SK-N-SH (cell line): ENCODE results near the gene TAB2. TPM values are rescaled to one million over a fixed set of nuclear protein-coding genes. Genes with fewer than 3 reads are reported as not detected.

Source experiments
- CTCF ChIA-PET: fragments of 300-600, 350-600 bp; formaldehyde crosslinking; extraction: SDS; loops from one replicate; lab custom pipeline; 2021; lab: Yijun Ruan, JAX
- POLR2A ChIA-PET: fragments of 350-600 bp; sonication (Branson Sonifier 250); formaldehyde crosslinking; extraction: SDS; loops from one replicate; lab custom pipeline; 2020; ENCODE audit warnings: antibody characterized with exemption, inconsistent platforms; lab: Yijun Ruan, JAX
- DNase-seq: peaks from one replicate; pipeline ENCODE4 v3.0.0; 2012
- H2AFZ ChIP-seq: fragments of 200-600 bp; sonication (generic); 2 replicates; pipeline ENCODE4 v1.8.1; 2016; ENCODE audit warnings: antibody characterized with exemption, mild to moderate bottlenecking, low read depth
- H3F3A ChIP-seq: fragments of 200-600 bp; sonication (generic); replicated peaks from 2 replicates; pipeline ENCODE3; 2016; ENCODE audit warnings: antibody characterized with exemption, mild to moderate bottlenecking; ENCODE audit not compliant: insufficient read depth
- H3K27ac ChIP-seq, 2 experiments: fragments of 200-500 bp in 1 of 2; fragments of 200-600 bp in 1 of 2; sonication (Bioruptor generic) in 1 of 2; sonication (generic), shearing (Covaris generic) in 1 of 2; 2 replicates each; pipeline versions ENCODE4 v1.5.1 to v1.6.1; 2014 to 2016; ENCODE audit warnings: low read depth in 2 of 2, inconsistent platforms in 1 of 2, low read length in 1 of 2, mild to moderate bottlenecking in 1 of 2, mixed read lengths in 1 of 2
- H3K27me3 ChIP-seq: fragments of 200-600 bp; sonication (generic), shearing (Covaris generic); 2 replicates; pipeline ENCODE4 v1.6.1; 2016; ENCODE audit warnings: mixed run types; ENCODE audit not compliant: insufficient read depth
- H3K36me3 ChIP-seq, 2 experiments: fragments of 200-500 bp in 1 of 2; fragments of 200-600 bp in 1 of 2; sonication (Bioruptor generic) in 1 of 2; sonication (generic) in 1 of 2; replicated peaks in 1 of 2; 2 replicates each; pipeline versions ENCODE3 to v1.5.1; 2014 to 2016; ENCODE audit warnings: low read length in 1 of 2, mild to moderate bottlenecking in 1 of 2; ENCODE audit not compliant: insufficient read depth in 2 of 2, control insufficient read depth in 1 of 2
- H3K4me1 ChIP-seq, 2 experiments: fragments of 200-500 bp in 1 of 2; fragments of 200-600 bp in 1 of 2; sonication (Bioruptor generic) in 1 of 2; sonication (generic), shearing (Covaris generic) in 1 of 2; 2 replicates each; pipeline versions ENCODE4 v1.5.1 to v1.6.1; 2014 to 2016; ENCODE audit warnings: low read depth in 1 of 2, low read length in 1 of 2, mixed run types in 1 of 2; ENCODE audit not compliant: insufficient read depth in 2 of 2, control insufficient read depth in 1 of 2
- H3K4me2 ChIP-seq: fragments of 200-600 bp; sonication (generic), shearing (Covaris generic); 2 replicates; pipeline ENCODE4 v1.6.1; 2017; ENCODE audit warnings: mixed run types
- H3K4me3 ChIP-seq, 2 experiments: fragments of 200-500 bp in 1 of 2; fragments of 200-600 bp in 1 of 2; sonication (Bioruptor generic) in 1 of 2; sonication (generic), shearing (Covaris generic) in 1 of 2; 2 replicates each; pipeline versions ENCODE4 v1.5.1 to v1.8.1; 2014 to 2016; ENCODE audit warnings: low read depth in 2 of 2, inconsistent platforms in 1 of 2, low read length in 1 of 2, mild to moderate bottlenecking in 1 of 2, mixed read lengths in 1 of 2, moderate library complexity in 1 of 2
- H3K79me2 ChIP-seq: fragments of 200-600 bp; sonication (generic); 2 replicates; pipeline ENCODE4 v1.8.1; 2017; ENCODE audit warnings: mild to moderate bottlenecking; ENCODE audit not compliant: insufficient read depth
- H3K9ac ChIP-seq: fragments of 200-600 bp; sonication (generic); 2 replicates; pipeline ENCODE4 v1.6.1; 2017; ENCODE audit warnings: mixed run types
- H3K9me2 ChIP-seq: fragments of 200-600 bp; sonication (generic); 2 replicates; pipeline ENCODE4 v1.6.1; 2017; ENCODE audit warnings: mixed run types
- H3K9me3 ChIP-seq: fragments of 200-600 bp; sonication (generic); 2 replicates; pipeline ENCODE4 v1.6.1; 2017; ENCODE audit warnings: mixed run types, mild to moderate bottlenecking, moderate library complexity
- H4K20me1 ChIP-seq: fragments of 200-600 bp; sonication (generic); 2 replicates; pipeline ENCODE4 v1.6.1; 2017; ENCODE audit warnings: mild to moderate bottlenecking, mixed run types; ENCODE audit not compliant: insufficient read depth
- CHD2 ChIP-seq: fragments of 150-350 bp; IDR thresholded peaks from 2 replicates; pipeline ENCODE4 v1.6.1; 2018; ENCODE audit warnings: low read length; ENCODE audit not compliant: partially characterized antibody
- EZH2phosphoT487 ChIP-seq: fragments of 200-600 bp; sonication (generic); IDR thresholded peaks from 2 replicates; pipeline ENCODE4 v1.6.1; 2017; ENCODE audit warnings: low read depth, mixed run types, mild to moderate bottlenecking, antibody characterized with exemption, moderate library complexity, borderline replicate concordance
- FOSL2 ChIP-seq: IDR thresholded peaks from 2 replicates; pipeline ENCODE4 v1.4.0; 2012; ENCODE audit warnings: low read depth, mild to moderate bottlenecking, moderate library complexity, borderline replicate concordance
- FOXJ3 ChIP-seq: sonication (generic); formaldehyde crosslinking; IDR thresholded peaks from 2 replicates; pipeline ENCODE4 v1.5.1; 2020; ENCODE audit warnings: mild to moderate bottlenecking, missing genetic modification reagents
- GABPA ChIP-seq: IDR thresholded peaks from 2 replicates; pipeline ENCODE4 v1.4.0; 2012; ENCODE audit warnings: low read depth, mild to moderate bottlenecking
- JUND ChIP-seq: IDR thresholded peaks from 2 replicates; pipeline ENCODE4 v1.4.0; 2012
- MXI1 ChIP-seq: IDR thresholded peaks from 2 replicates; pipeline ENCODE4 v1.6.1; 2012; ENCODE audit warnings: mild to moderate bottlenecking, low read depth, low read length, improper control_type of control experiment
- NFIC ChIP-seq: IDR thresholded peaks from 2 replicates; pipeline ENCODE4 v1.4.0; 2012; ENCODE audit warnings: borderline replicate concordance
- NRF1 ChIP-seq: IDR thresholded peaks from 2 replicates; pipeline ENCODE4 v1.6.1; 2012; ENCODE audit warnings: low read depth, mild to moderate bottlenecking, low read length
- RAD21 ChIP-seq: IDR thresholded peaks from 2 replicates; pipeline ENCODE4 v1.6.1; 2012; ENCODE audit warnings: mild to moderate bottlenecking, low read length
- RCOR1 ChIP-seq: fragments of 150-350 bp; IDR thresholded peaks from 2 replicates; pipeline ENCODE4 v1.6.1; 2017; ENCODE audit warnings: antibody characterized with exemption, low read length
- RFX5 ChIP-seq: IDR thresholded peaks from 2 replicates; pipeline ENCODE4 v1.6.1; 2012; ENCODE audit warnings: mild to moderate bottlenecking, improper control_type of control experiment, low read length
- TEAD4 ChIP-seq: IDR thresholded peaks from 2 replicates; pipeline ENCODE4 v1.4.0; 2012; ENCODE audit warnings: mild to moderate bottlenecking, borderline replicate concordance; ENCODE audit not compliant: insufficient read depth
- YY1 ChIP-seq: IDR thresholded peaks from 2 replicates; pipeline ENCODE4 v1.4.0; 2012; ENCODE audit warnings: low read depth, mild to moderate bottlenecking
- WGBS: methylation state at CpG from one replicate; pipeline ENCODE4 v1.1.6; 2017; ENCODE audit warnings: low lambda C conversion rate; 5-methylcytosine and 5-hydroxymethylcytosine counted together
- polyA plus RNA-seq, 3 experiments: library from polyadenylated mRNA; depleted of rRNA; stranded (reverse); fragments of >200 nt; gene quantifications; 2 replicates each; pipeline ENCODE4 v1.2.3, GENCODE V29; 2012
- TF ChIP-seq, protein P1 (sequence below): fragments of 200-600 bp; sonication (generic); IDR thresholded peaks from 2 replicates; pipeline ENCODE4 v1.6.1; 2017; ENCODE audit warnings: antibody characterized with exemption, mild to moderate bottlenecking, moderate library complexity
- TF ChIP-seq, protein P2 (sequence below): fragments of 150-350 bp; IDR thresholded peaks from 2 replicates; pipeline ENCODE4 v1.6.1; 2016; ENCODE audit warnings: mild to moderate bottlenecking, low read depth, low read length
- TF ChIP-seq, protein P3 (sequence below): IDR thresholded peaks from 2 replicates; pipeline ENCODE4 v1.4.0; 2012; ENCODE audit warnings: low read depth
- TF ChIP-seq, protein P4 (sequence below): fragments of 150-350 bp; IDR thresholded peaks from 2 replicates; pipeline ENCODE4 v1.6.1; 2017; ENCODE audit warnings: antibody characterized with exemption, low read length, low read depth, borderline replicate concordance
- TF ChIP-seq, protein P5 (sequence below): IDR thresholded peaks from 2 replicates; pipeline ENCODE4 v1.4.0; 2012; ENCODE audit warnings: low read depth, borderline replicate concordance

TAB2 gene
- polyA plus RNA-seq, 1 of the 3 experiments (the other 2 are of a cell fraction) = 24.4 TPM

DNA sequence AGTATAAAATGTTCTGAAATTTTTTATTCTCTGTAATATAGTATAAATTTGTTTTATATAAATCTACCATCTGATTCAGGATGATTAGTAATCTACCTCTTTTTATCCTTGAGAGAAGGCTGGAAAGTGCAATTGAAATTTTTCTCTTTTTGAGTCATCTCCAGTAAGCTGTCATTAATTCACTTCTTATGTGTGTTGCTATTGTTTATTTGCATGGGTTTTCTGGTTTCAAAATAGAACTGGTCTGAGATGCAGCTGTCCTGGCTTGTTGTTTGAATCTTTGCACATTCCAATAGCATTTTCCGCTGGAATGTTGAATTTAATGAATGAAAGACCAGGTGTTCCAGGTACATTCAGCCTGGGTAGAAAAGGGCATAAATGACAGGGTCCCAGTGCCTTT, 24.3 kb upstream of the TAB2 start:
- no peaks in the 10 kb centered on the region for H4K20me1 ChIP-seq
- H3K36me3 ChIP-seq = no peaks in the 10 kb centered on the region
- CTCF ChIA-PET = interaction anchor here (0.8 to 1.4 kb wide), 3 partner anchors 23 to 235 kb away, joined by 3 read pairs; no protein-coding TSS in a partner anchor
- no peak for DNase-seq
- TF ChIP-seq RFX5 (no peak), CHD2 (no peak), FOXJ3 (CRISPR knock-in tag) (no peak), EZH2phosphoT487 (no peak), YY1 (no peak), TEAD4 (no peak), RCOR1 (no peak), FOSL2 (no peak), GABPA (no peak), NRF1 (no peak), NFIC (no peak), RAD21 (no peak), JUND (no peak), MXI1 (no peak)
- TF ChIP-seq, protein P1, sequence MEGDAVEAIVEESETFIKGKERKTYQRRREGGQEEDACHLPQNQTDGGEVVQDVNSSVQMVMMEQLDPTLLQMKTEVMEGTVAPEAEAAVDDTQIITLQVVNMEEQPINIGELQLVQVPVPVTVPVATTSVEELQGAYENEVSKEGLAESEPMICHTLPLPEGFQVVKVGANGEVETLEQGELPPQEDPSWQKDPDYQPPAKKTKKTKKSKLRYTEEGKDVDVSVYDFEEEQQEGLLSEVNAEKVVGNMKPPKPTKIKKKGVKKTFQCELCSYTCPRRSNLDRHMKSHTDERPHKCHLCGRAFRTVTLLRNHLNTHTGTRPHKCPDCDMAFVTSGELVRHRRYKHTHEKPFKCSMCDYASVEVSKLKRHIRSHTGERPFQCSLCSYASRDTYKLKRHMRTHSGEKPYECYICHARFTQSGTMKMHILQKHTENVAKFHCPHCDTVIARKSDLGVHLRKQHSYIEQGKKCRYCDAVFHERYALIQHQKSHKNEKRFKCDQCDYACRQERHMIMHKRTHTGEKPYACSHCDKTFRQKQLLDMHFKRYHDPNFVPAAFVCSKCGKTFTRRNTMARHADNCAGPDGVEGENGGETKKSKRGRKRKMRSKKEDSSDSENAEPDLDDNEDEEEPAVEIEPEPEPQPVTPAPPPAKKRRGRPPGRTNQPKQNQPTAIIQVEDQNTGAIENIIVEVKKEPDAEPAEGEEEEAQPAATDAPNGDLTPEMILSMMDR = no peak
- TF ChIP-seq, protein P2, sequence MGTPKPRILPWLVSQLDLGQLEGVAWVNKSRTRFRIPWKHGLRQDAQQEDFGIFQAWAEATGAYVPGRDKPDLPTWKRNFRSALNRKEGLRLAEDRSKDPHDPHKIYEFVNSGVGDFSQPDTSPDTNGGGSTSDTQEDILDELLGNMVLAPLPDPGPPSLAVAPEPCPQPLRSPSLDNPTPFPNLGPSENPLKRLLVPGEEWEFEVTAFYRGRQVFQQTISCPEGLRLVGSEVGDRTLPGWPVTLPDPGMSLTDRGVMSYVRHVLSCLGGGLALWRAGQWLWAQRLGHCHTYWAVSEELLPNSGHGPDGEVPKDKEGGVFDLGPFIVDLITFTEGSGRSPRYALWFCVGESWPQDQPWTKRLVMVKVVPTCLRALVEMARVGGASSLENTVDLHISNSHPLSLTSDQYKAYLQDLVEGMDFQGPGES = no peak
- TF ChIP-seq, protein P3, sequence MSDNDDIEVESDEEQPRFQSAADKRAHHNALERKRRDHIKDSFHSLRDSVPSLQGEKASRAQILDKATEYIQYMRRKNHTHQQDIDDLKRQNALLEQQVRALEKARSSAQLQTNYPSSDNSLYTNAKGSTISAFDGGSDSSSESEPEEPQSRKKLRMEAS = no peak
- TF ChIP-seq, protein P4, sequence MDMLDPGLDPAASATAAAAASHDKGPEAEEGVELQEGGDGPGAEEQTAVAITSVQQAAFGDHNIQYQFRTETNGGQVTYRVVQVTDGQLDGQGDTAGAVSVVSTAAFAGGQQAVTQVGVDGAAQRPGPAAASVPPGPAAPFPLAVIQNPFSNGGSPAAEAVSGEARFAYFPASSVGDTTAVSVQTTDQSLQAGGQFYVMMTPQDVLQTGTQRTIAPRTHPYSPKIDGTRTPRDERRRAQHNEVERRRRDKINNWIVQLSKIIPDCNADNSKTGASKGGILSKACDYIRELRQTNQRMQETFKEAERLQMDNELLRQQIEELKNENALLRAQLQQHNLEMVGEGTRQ = no peak
- TF ChIP-seq, protein P5, sequence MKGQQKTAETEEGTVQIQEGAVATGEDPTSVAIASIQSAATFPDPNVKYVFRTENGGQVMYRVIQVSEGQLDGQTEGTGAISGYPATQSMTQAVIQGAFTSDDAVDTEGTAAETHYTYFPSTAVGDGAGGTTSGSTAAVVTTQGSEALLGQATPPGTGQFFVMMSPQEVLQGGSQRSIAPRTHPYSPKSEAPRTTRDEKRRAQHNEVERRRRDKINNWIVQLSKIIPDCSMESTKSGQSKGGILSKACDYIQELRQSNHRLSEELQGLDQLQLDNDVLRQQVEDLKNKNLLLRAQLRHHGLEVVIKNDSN = no peak
- no peaks in the 10 kb centered on the region for H3K27me3 ChIP-seq
- no peak overlapping the region for H2AFZ ChIP-seq
- H3K9ac ChIP-seq = no peak overlapping the region
- peaks cover 0 to under 1% of the 10 kb centered on the region in 2 experiments; a peak in 1 of 4 replicates for H3K4me1 ChIP-seq
- no peak overlapping the region for H3K4me3 ChIP-seq
- no peak overlapping the region for H3K4me2 ChIP-seq
- no peaks in the 10 kb centered on the region for H3K79me2 ChIP-seq
- POLR2A ChIA-PET = no interaction called here
- H3K9me3 ChIP-seq = no peaks in the 10 kb centered on the region
- WGBS = 91% methylated on average over 1 of the region's 1 CpG
- no peaks in the 10 kb centered on the region for H3K9me2 ChIP-seq
- no peak overlapping the region for H3K27ac ChIP-seq
- H3F3A ChIP-seq = no peaks in the 10 kb centered on the region
